Measurements from ENCODE around the gene TLN1.

The TLN1 gene

GRCh38 chr9:35683323-35683722, 48.7 kb downstream of the TLN1 start:
- H2AFZ ChIP-seq (ENCODE audit: low read length): no peak overlapping the region
- H3K79me1 ChIP-seq (ENCODE audit: low read depth, low read length): peaks cover 2% of the 10 kb centered on the region
- no peak overlapping the region for H3K27ac ChIP-seq (replicated peaks; ENCODE audit: low read length)
- H2AK5ac ChIP-seq (ENCODE audit: low read depth, low read length): no peak overlapping the region
- no peak overlapping the region for H3K4ac ChIP-seq (ENCODE audit: low read length)
- H3K9me3 ChIP-seq (replicated peaks in 1 of 2; ENCODE audit: control insufficient read depth in 2 of 2, insufficient read depth in 1 of 2, low read depth in 1 of 2, low read length in 2 of 2): no peaks in the 10 kb centered on the region
- H4K91ac ChIP-seq (ENCODE audit: low read depth, low read length, poor library complexity): no peak overlapping the region
- H2BK120ac ChIP-seq (ENCODE audit: low read depth, low read length): no peak overlapping the region
- H4K8ac ChIP-seq (ENCODE audit: low read depth, low read length): no peak overlapping the region
- H3K18ac ChIP-seq (ENCODE audit: low read length): no peak overlapping the region
- no peak overlapping the region for H2BK15ac ChIP-seq (ENCODE audit: low read length)
- H3K27me3 ChIP-seq (ENCODE audit: control insufficient read depth in 3 of 3, insufficient read depth in 3 of 3, low read depth in 1 of 3, low read length in 3 of 3): no peaks in the 10 kb centered on the region
- H3K14ac ChIP-seq (ENCODE audit: low read length): no peak overlapping the region
- no peak overlapping the region for H3K9ac ChIP-seq (ENCODE audit: low read depth, low read length, poor library complexity)
- H3K23ac ChIP-seq (ENCODE audit: low read depth, low read length, poor library complexity): no peak overlapping the region
- H3K4me2 ChIP-seq (ENCODE audit: insufficient read depth, low read length, poor library complexity, severe bottlenecking): no peak overlapping the region
- WGBS, 2 donors (ENCODE audit: extremely low coverage in 2 of 2, insufficient read length in 2 of 2, insufficient replicate concordance in 1 of 2): no CpG with 5 or more reads among the region's 2 CpGs
- H3K4me3 ChIP-seq (ENCODE audit: low read length in 2 of 2): no peak overlapping the region
- H3K36me3 ChIP-seq (replicated peaks in 1 of 2; ENCODE audit: control insufficient read depth in 2 of 2, insufficient read depth in 2 of 2, low read length in 2 of 2): peaks cover 19 to 35% of the 10 kb centered on the region in 2 donors
- H3K4me1 ChIP-seq (ENCODE audit: control insufficient read depth in 2 of 2, insufficient read depth in 1 of 2, low read depth in 1 of 2, low read length in 2 of 2): peaks cover 0 to 22% of the 10 kb centered on the region in 2 donors
- H2BK12ac ChIP-seq (ENCODE audit: low read length): no peak overlapping the region
- H2BK5ac ChIP-seq (ENCODE audit: low read length): no peak overlapping the region
- no peak for DNase-seq (ENCODE audit: low spot score)

- WGBS, 2 donors (ENCODE audit: extremely low coverage in 2 of 2, insufficient read length in 2 of 2, insufficient replicate concordance in 1 of 2): no CpG with 5 or more reads among the region's 10 CpGs
- no peaks in the 10 kb centered on the region for H3K79me1 ChIP-seq (ENCODE audit: low read depth, low read length)
- H3K4me2 ChIP-seq (ENCODE audit: insufficient read depth, low read length, poor library complexity, severe bottlenecking): no peak overlapping the region
- no peaks in the 10 kb centered on the region for H3K27me3 ChIP-seq (ENCODE audit: control insufficient read depth in 3 of 3, insufficient read depth in 3 of 3, low read depth in 1 of 3, low read length in 3 of 3)
- H3K27ac ChIP-seq (replicated peaks; ENCODE audit: low read length): no peak overlapping the region
- no peak overlapping the region for H2BK5ac ChIP-seq (ENCODE audit: low read length)
- no peak overlapping the region for H3K14ac ChIP-seq (ENCODE audit: low read length)
- H3K9me3 ChIP-seq (replicated peaks in 1 of 2; ENCODE audit: control insufficient read depth in 2 of 2, insufficient read depth in 1 of 2, low read depth in 1 of 2, low read length in 2 of 2): no peaks in the 10 kb centered on the region
- no peak overlapping the region for H2BK120ac ChIP-seq (ENCODE audit: low read depth, low read length)
- H4K91ac ChIP-seq (ENCODE audit: low read depth, low read length, poor library complexity): no peak overlapping the region
- peaks cover 19 to 35% of the 10 kb centered on the region in 2 donors for H3K36me3 ChIP-seq (replicated peaks in 1 of 2; ENCODE audit: control insufficient read depth in 2 of 2, insufficient read depth in 2 of 2, low read length in 2 of 2)
- DNase-seq (ENCODE audit: low spot score): no peak
- no peak overlapping the region for H3K4me3 ChIP-seq (ENCODE audit: low read length in 2 of 2)
- peaks cover 0 to 17% of the 10 kb centered on the region in 2 donors for H3K4me1 ChIP-seq (ENCODE audit: control insufficient read depth in 2 of 2, insufficient read depth in 1 of 2, low read depth in 1 of 2, low read length in 2 of 2)
- no peak overlapping the region for H3K4ac ChIP-seq (ENCODE audit: low read length)
- no peak overlapping the region for H2BK12ac ChIP-seq (ENCODE audit: low read length)
- H4K8ac ChIP-seq (ENCODE audit: low read depth, low read length): no peak overlapping the region
- H2BK15ac ChIP-seq (ENCODE audit: low read length): no peak overlapping the region
- H2AFZ ChIP-seq (ENCODE audit: low read length): no peak overlapping the region
- H2AK5ac ChIP-seq (ENCODE audit: low read depth, low read length): no peak overlapping the region
- H3K18ac ChIP-seq (ENCODE audit: low read length): no peak overlapping the region
- peak overlapping the region; percentile 29 for H3K23ac ChIP-seq (ENCODE audit: low read depth, low read length, poor library complexity)
- no peak overlapping the region for H3K9ac ChIP-seq (ENCODE audit: low read depth, low read length, poor library complexity)
Measured at GRCh38 chr9:35682520-35683315, 49.3 kb downstream of the TLN1 start.

- Histone ChIP-seq H3K4me3 (ENCODE audit: low read length in 2 of 2) (no peak overlapping the region), H3K36me3 (replicated peaks in 1 of 2; ENCODE audit: control insufficient read depth in 2 of 2, insufficient read depth in 2 of 2, low read length in 2 of 2) (peaks cover 19 to 35% of the 10 kb centered on the region in 2 donors), H3K4me2 (ENCODE audit: insufficient read depth, low read length, poor library complexity, severe bottlenecking) (no peak overlapping the region), H3K18ac (ENCODE audit: low read length) (no peak overlapping the region), H4K8ac (ENCODE audit: low read depth, low read length) (no peak overlapping the region), H3K27me3 (ENCODE audit: control insufficient read depth in 3 of 3, insufficient read depth in 3 of 3, low read depth in 1 of 3, low read length in 3 of 3) (no peaks in the 10 kb centered on the region), H3K9ac (ENCODE audit: low read depth, low read length, poor library complexity) (no peak overlapping the region), H3K14ac (ENCODE audit: low read length) (no peak overlapping the region), H4K91ac (ENCODE audit: low read depth, low read length, poor library complexity) (no peak overlapping the region), H3K79me1 (ENCODE audit: low read depth, low read length) (no peaks in the 10 kb centered on the region), H2BK120ac (ENCODE audit: low read depth, low read length) (no peak overlapping the region), H2BK15ac (ENCODE audit: low read length) (no peak overlapping the region), H3K27ac (replicated peaks; ENCODE audit: low read length) (no peak overlapping the region), H3K4ac (ENCODE audit: low read length) (no peak overlapping the region), H3K23ac (ENCODE audit: low read depth, low read length, poor library complexity) (no peak overlapping the region), H2AFZ (ENCODE audit: low read length) (no peak overlapping the region), H2AK5ac (ENCODE audit: low read depth, low read length) (no peak overlapping the region), H3K9me3 (replicated peaks in 1 of 2; ENCODE audit: control insufficient read depth in 2 of 2, insufficient read depth in 1 of 2, low read depth in 1 of 2, low read length in 2 of 2) (no peaks in the 10 kb centered on the region), H3K4me1 (ENCODE audit: control insufficient read depth in 2 of 2, insufficient read depth in 1 of 2, low read depth in 1 of 2, low read length in 2 of 2) (peaks cover 0 to 13% of the 10 kb centered on the region in 2 donors), H2BK5ac (ENCODE audit: low read length) (no peak overlapping the region), H2BK12ac (ENCODE audit: low read length) (no peak overlapping the region)
- DNase-seq (ENCODE audit: low spot score): no peak
- no CpG with 5 or more reads among the region's 6 CpGs for WGBS, 2 donors (ENCODE audit: extremely low coverage in 2 of 2, insufficient read length in 2 of 2, insufficient replicate concordance in 1 of 2)
Measured at GRCh38 chr9:35682051-35682450, 49.9 kb downstream of the TLN1 start.

- Histone ChIP-seq H3K9ac (ENCODE audit: low read depth, low read length, poor library complexity) (peak overlapping the region; percentile 50), H3K4me3 (ENCODE audit: low read length in 2 of 2) (peak overlapping the region in 1 of 2 donors; percentile 9), H2AFZ (ENCODE audit: low read length) (no peak overlapping the region), H2BK120ac (ENCODE audit: low read depth, low read length) (no peak overlapping the region), H3K23ac (ENCODE audit: low read depth, low read length, poor library complexity) (peak overlapping the region; percentile 45), H4K8ac (ENCODE audit: low read depth, low read length) (no peak overlapping the region), H3K79me1 (ENCODE audit: low read depth, low read length) (no peaks in the 10 kb centered on the region), H2AK5ac (ENCODE audit: low read depth, low read length) (no peak overlapping the region), H3K4ac (ENCODE audit: low read length) (no peak overlapping the region), H3K36me3 (replicated peaks in 1 of 2; ENCODE audit: control insufficient read depth in 2 of 2, insufficient read depth in 2 of 2, low read length in 2 of 2) (peaks cover 19 to 35% of the 10 kb centered on the region in 2 donors), H2BK15ac (ENCODE audit: low read length) (no peak overlapping the region), H3K27me3 (ENCODE audit: control insufficient read depth in 3 of 3, insufficient read depth in 3 of 3, low read depth in 1 of 3, low read length in 3 of 3) (peaks cover 0 to 2% (median 0%) of the 10 kb centered on the region in 3 experiments), H3K14ac (ENCODE audit: low read length) (no peak overlapping the region), H2BK5ac (ENCODE audit: low read length) (no peak overlapping the region), H4K91ac (ENCODE audit: low read depth, low read length, poor library complexity) (no peak overlapping the region), H2BK12ac (ENCODE audit: low read length) (no peak overlapping the region), H3K9me3 (replicated peaks in 1 of 2; ENCODE audit: control insufficient read depth in 2 of 2, insufficient read depth in 1 of 2, low read depth in 1 of 2, low read length in 2 of 2) (no peaks in the 10 kb centered on the region), H3K4me2 (ENCODE audit: insufficient read depth, low read length, poor library complexity, severe bottlenecking) (no peak overlapping the region), H3K4me1 (ENCODE audit: control insufficient read depth in 2 of 2, insufficient read depth in 1 of 2, low read depth in 1 of 2, low read length in 2 of 2) (peaks cover 0 to 14% of the 10 kb centered on the region in 2 donors), H3K18ac (ENCODE audit: low read length) (no peak overlapping the region), H3K27ac (replicated peaks; ENCODE audit: low read length) (no peak overlapping the region)
- DNase-seq (ENCODE audit: low spot score): no peak
- WGBS, 2 donors (ENCODE audit: extremely low coverage in 2 of 2, insufficient read length in 2 of 2, insufficient replicate concordance in 1 of 2): no CpG with 5 or more reads among the region's 3 CpGs
Measured at GRCh38 chr9:35681341-35682002, 50.5 kb downstream of the TLN1 start.

Measured in neuronal stem cell (in vitro differentiated cells).